AG09309 (cell line): Measurements from ENCODE around the gene GCNT3.

ENCODE experiments used
- DNase-seq: peaks from one replicate; pipeline ENCODE4 v3.0.0-alpha.2; 2010; ENCODE audit warnings: low read depth
- H3K4me3 ChIP-seq: 2 replicates; pipeline ENCODE4 v1.5.1; 2011; ENCODE audit warnings: mild to moderate bottlenecking, low read depth, low read length, moderate library complexity; ENCODE audit not compliant: control insufficient read depth
- CTCF ChIP-seq: IDR thresholded peaks from 2 replicates; pipeline ENCODE4 v1.5.1; 2011; ENCODE audit warnings: mild to moderate bottlenecking, low read depth, low read length, inconsistent platforms; ENCODE audit not compliant: insufficient read depth, control insufficient read depth; ENCODE audit errors: missing control alignments

GCNT3 gene

GRCh38 chr15:59594991-59595390 is 16.6 kb upstream of the GCNT3 start:
- no peak for DNase-seq
- TF ChIP-seq CTCF: no peak
- H3K4me3 ChIP-seq: no peak overlapping the region

- DNase-seq: no peak
- TF ChIP-seq CTCF: no peak
- H3K4me3 ChIP-seq: no peak overlapping the region
Measured at GRCh38 chr15:59595434-59595915, 16.1 kb upstream of the GCNT3 start.

- no peak for TF ChIP-seq CTCF
- DNase-seq: no peak
- no peak overlapping the region for H3K4me3 ChIP-seq
Measured at GRCh38 chr15:59596640-59597039, 14.9 kb upstream of the GCNT3 start.

- no peak for TF ChIP-seq CTCF
- H3K4me3 ChIP-seq: no peak overlapping the region
- DNase-seq: no peak
Measured at GRCh38 chr15:59598461-59598860, 13.1 kb upstream of the GCNT3 start.

GRCh38 chr15:59605994-59606393 is 5.6 kb upstream of the GCNT3 start:
- no peak for TF ChIP-seq CTCF
- DNase-seq: no peak
- no peak overlapping the region for H3K4me3 ChIP-seq

GRCh38 chr15:59609730-59610712 is 1.6 kb upstream of the GCNT3 start:
- TF ChIP-seq CTCF: no peak
- no peak overlapping the region for H3K4me3 ChIP-seq
- no peak for DNase-seq
